ENCODE data around the gene YIPF6. TPM values are rescaled to one million over a fixed set of nuclear protein-coding genes. Genes with fewer than 3 reads are reported as not detected.
"Not testable (repeated sequence)": the region's sequence is repeated elsewhere in the genome, so short reads cannot be mapped to it uniquely, and the experiment has no call there.

YIPF6 gene
- total RNA-seq, 6 experiments from 2014 or later = 35.5 to 46.2 (median 38.0) TPM

DNA sequence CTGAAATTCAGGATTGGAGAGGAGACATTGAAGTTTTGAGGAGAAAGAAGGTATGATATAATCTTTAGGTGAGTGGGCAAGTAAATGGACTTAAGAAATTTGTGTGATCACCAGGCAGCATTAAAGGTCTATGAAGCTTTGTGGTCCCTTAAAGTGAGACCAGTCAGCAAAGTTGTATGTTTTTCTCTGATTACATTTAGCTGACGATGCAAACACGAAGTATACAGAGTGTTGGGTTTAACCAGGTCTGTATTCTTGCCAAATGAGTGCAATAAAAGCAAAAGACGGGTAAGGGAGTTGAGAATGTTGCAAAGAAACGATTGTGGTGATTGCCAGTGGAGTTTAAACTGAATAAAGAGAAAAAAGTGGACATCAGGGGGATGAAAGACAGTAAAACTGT, 11.6 kb upstream of the YIPF6 start:
- H3K4me3 Mint-ChIP-seq = no peak overlapping the region
- no peaks in the 10 kb centered on the region; the same call in 1 of the 2 replicates for H3K4me1 Mint-ChIP-seq (ENCODE audit: low read depth)
- TF ChIP-seq, protein P1, sequence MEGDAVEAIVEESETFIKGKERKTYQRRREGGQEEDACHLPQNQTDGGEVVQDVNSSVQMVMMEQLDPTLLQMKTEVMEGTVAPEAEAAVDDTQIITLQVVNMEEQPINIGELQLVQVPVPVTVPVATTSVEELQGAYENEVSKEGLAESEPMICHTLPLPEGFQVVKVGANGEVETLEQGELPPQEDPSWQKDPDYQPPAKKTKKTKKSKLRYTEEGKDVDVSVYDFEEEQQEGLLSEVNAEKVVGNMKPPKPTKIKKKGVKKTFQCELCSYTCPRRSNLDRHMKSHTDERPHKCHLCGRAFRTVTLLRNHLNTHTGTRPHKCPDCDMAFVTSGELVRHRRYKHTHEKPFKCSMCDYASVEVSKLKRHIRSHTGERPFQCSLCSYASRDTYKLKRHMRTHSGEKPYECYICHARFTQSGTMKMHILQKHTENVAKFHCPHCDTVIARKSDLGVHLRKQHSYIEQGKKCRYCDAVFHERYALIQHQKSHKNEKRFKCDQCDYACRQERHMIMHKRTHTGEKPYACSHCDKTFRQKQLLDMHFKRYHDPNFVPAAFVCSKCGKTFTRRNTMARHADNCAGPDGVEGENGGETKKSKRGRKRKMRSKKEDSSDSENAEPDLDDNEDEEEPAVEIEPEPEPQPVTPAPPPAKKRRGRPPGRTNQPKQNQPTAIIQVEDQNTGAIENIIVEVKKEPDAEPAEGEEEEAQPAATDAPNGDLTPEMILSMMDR (IDR thresholded peaks at IDR 0.05) = no peak
- peaks cover 6% of the 10 kb centered on the region; the same call in 1 of the 2 replicates for H3K27me3 Mint-ChIP-seq (ENCODE audit: insufficient read depth)
- no peak overlapping the region for H3K27ac Mint-ChIP-seq
- H3K36me3 Mint-ChIP-seq (ENCODE audit: low read depth) = no peaks in the 10 kb centered on the region
- H3K9me3 Mint-ChIP-seq = no peaks in the 10 kb centered on the region
- DNase-seq = no peak

GRCh38 chrX:68487924-68488323, 10.9 kb upstream of the YIPF6 start:
- Mint-ChIP-seq H3K27ac (no peak overlapping the region), H3K36me3 (ENCODE audit: low read depth) (no peaks in the 10 kb centered on the region), H3K9me3 (no peaks in the 10 kb centered on the region), H3K4me1 (ENCODE audit: low read depth) (no peaks in the 10 kb centered on the region; the same call in 1 of the 2 replicates), H3K4me3 (no peak overlapping the region), H3K27me3 (ENCODE audit: insufficient read depth) (peaks cover 6% of the 10 kb centered on the region; the same call in 1 of the 2 replicates)
- DNase-seq = no peak
- TF ChIP-seq, protein P1 (IDR thresholded peaks at IDR 0.05) = no peak

GRCh38 chrX:68488657-68489056, 10.2 kb upstream of the YIPF6 start:
- Mint-ChIP-seq H3K4me3 (no peak overlapping the region), H3K36me3 (ENCODE audit: low read depth) (no peaks in the 10 kb centered on the region), H3K27me3 (ENCODE audit: insufficient read depth) (peaks cover 6% of the 10 kb centered on the region; the same call in 1 of the 2 replicates), H3K27ac (no peak overlapping the region), H3K9me3 (no peaks in the 10 kb centered on the region), H3K4me1 (ENCODE audit: low read depth) (no peaks in the 10 kb centered on the region; the same call in 1 of the 2 replicates)
- no peak for DNase-seq
- TF ChIP-seq, protein P1 (IDR thresholded peaks at IDR 0.05) = no peak

- H3K36me3 Mint-ChIP-seq (ENCODE audit: low read depth) = no peaks in the 10 kb centered on the region
- H3K4me3 Mint-ChIP-seq = no peak overlapping the region
- TF ChIP-seq, protein P1 (IDR thresholded peaks at IDR 0.05) = peak; percentile 66
Measured at GRCh38 chrX:68490644-68491043, 8.2 kb upstream of the YIPF6 start.

DNA sequence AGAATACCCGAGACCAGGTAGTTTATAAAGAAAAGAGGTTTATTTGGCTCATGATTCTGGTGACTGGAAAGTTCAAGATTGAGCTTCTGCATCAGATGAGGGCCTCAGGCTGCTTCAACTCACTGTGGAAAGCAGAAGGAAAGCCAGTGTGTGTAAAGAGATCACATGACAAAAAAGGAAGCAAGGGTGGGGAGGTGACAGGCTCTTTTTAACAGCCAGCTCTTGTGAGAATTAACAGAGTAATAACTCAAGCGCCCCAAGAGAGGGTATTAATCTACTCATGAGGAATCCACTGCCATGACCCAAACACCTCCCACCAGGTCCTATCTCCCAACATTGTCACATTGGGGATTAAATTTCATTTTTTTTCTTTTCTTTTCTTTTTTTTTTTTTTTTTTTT, 6.3 kb upstream of the YIPF6 start:
- TF ChIP-seq, protein P1 (IDR thresholded peaks at IDR 0.05) = no peak
- Mint-ChIP-seq H3K9me3 (no peaks in the 10 kb centered on the region), H3K27ac (no peak overlapping the region), H3K4me1 (ENCODE audit: low read depth) (no peaks in the 10 kb centered on the region; the same call in 1 of the 2 replicates), H3K36me3 (ENCODE audit: low read depth) (no peaks in the 10 kb centered on the region), H3K4me3 (no peak overlapping the region), H3K27me3 (ENCODE audit: insufficient read depth) (no peaks in the 10 kb centered on the region)
- no peak for DNase-seq

More at GRCh38 chrX:68490644-68491043, 8.2 kb upstream of the YIPF6 start:
- DNase-seq = peak; percentile 30
- no peak overlapping the region for H3K27ac Mint-ChIP-seq
- no peaks in the 10 kb centered on the region; the same call in 1 of the 2 replicates for H3K4me1 Mint-ChIP-seq (ENCODE audit: low read depth)
- H3K27me3 Mint-ChIP-seq (ENCODE audit: insufficient read depth) = peaks cover 6% of the 10 kb centered on the region; the same call in 1 of the 2 replicates
- no peaks in the 10 kb centered on the region for H3K9me3 Mint-ChIP-seq

- DNase-seq; H3K4me3 Mint-ChIP-seq; H3K36me3 Mint-ChIP-seq (ENCODE audit: low read depth); H3K4me1 Mint-ChIP-seq (ENCODE audit: low read depth); H3K27ac Mint-ChIP-seq; H3K9me3 Mint-ChIP-seq; H3K27me3 Mint-ChIP-seq (ENCODE audit: insufficient read depth): not testable (repeated sequence)
Measured at GRCh38 chrX:68493776-68494175, 5.1 kb upstream of the YIPF6 start.
